Vagina (tissue), 2 donors: ENCODE data around the gene KRTAP15-1.

Experiments
- POLR2A ChIP-seq, 2 donors: fragments of 450-650 bp; IDR thresholded peaks; one replicate each; pipeline ENCODE4 v1.6.1; 2017; ENCODE audit warnings: antibody characterized with exemption in 2 of 2, mild to moderate bottlenecking in 2 of 2, moderate library complexity in 2 of 2
- TF ChIP-seq, protein P1 (sequence below), 3 experiments: fragments of 450-650 bp in 2 of 3; fragments of 200-600 bp in 1 of 3; sonication (generic) in 1 of 3; IDR thresholded peaks; one replicate each; pipeline ENCODE4 v1.5.1; 2017 to 2019; ENCODE audit warnings: antibody characterized with exemption in 3 of 3, mild to moderate bottlenecking in 2 of 3, moderate library complexity in 2 of 3

DNA sequence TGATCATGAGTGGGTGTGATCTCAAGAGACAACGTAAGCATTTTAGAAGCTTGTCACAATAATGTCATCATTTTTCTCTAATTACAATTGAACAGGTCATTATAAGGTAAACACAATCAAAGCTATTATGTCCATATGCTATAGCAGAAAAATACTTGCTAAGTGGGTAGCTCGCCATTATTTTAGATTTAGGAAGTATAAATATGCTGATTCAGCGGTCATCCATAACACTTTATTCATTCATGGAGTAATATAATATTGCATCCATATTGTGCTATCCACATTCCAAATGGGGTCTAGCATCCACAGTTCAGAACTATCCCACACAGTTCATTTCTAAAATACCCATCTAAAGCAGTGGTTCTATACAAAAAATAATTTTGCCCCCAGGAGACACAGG lies 8.4 kb downstream of the KRTAP15-1 start:
- TF ChIP-seq, protein P1, sequence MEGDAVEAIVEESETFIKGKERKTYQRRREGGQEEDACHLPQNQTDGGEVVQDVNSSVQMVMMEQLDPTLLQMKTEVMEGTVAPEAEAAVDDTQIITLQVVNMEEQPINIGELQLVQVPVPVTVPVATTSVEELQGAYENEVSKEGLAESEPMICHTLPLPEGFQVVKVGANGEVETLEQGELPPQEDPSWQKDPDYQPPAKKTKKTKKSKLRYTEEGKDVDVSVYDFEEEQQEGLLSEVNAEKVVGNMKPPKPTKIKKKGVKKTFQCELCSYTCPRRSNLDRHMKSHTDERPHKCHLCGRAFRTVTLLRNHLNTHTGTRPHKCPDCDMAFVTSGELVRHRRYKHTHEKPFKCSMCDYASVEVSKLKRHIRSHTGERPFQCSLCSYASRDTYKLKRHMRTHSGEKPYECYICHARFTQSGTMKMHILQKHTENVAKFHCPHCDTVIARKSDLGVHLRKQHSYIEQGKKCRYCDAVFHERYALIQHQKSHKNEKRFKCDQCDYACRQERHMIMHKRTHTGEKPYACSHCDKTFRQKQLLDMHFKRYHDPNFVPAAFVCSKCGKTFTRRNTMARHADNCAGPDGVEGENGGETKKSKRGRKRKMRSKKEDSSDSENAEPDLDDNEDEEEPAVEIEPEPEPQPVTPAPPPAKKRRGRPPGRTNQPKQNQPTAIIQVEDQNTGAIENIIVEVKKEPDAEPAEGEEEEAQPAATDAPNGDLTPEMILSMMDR (IDR thresholded peaks at IDR 0.05) = no peak
- TF ChIP-seq POLR2A (IDR thresholded peaks at IDR 0.05) = no peak
